MM.1S (cell line): Measurements from ENCODE around the gene ADGRE3.

Experiments
- DNase-seq: peaks from one replicate; pipeline ENCODE4 v3.0.0-alpha.2; 2015
- H2AFZ ChIP-seq: fragments of 300-600 bp; sonication (generic); 2 replicates; pipeline ENCODE4 v1.6.0; 2016; ENCODE audit warnings: antibody characterized with exemption, low read length
- H3F3A ChIP-seq: fragments of 300-600 bp; sonication (generic); 2 replicates; pipeline ENCODE4 v1.6.1; 2016; ENCODE audit warnings: mild to moderate bottlenecking, antibody characterized with exemption, low read length, moderate library complexity, mixed read lengths; ENCODE audit not compliant: insufficient read depth
- H3K27ac ChIP-seq: fragments of 300-600 bp; sonication (generic); 2 replicates; pipeline ENCODE4 v1.5.1; 2016; ENCODE audit warnings: mild to moderate bottlenecking, low read length
- H3K27me3 ChIP-seq: fragments of 300-600 bp; sonication (generic); replicated peaks from 2 replicates; pipeline ENCODE4 v1.6.0; 2016; ENCODE audit warnings: low read length; ENCODE audit not compliant: insufficient read depth
- H3K36me3 ChIP-seq: fragments of 300-600 bp; sonication (generic); replicated peaks from 2 replicates; pipeline ENCODE4 v1.6.1; 2016; ENCODE audit warnings: mild to moderate bottlenecking, low read length, mixed read lengths; ENCODE audit not compliant: insufficient read depth
- H3K4me1 ChIP-seq: fragments of 300-600 bp; sonication (generic); 2 replicates; pipeline ENCODE4 v1.6.1; 2016; ENCODE audit warnings: low read length, mixed read lengths
- H3K4me2 ChIP-seq: fragments of 300-600 bp; sonication (generic); 2 replicates; pipeline ENCODE4 v1.6.0; 2016; ENCODE audit warnings: low read depth, low read length
- H3K4me3 ChIP-seq: fragments of 300-600 bp; sonication (generic); 2 replicates; pipeline ENCODE4 v1.5.1; 2016; ENCODE audit warnings: low read length, mixed read lengths
- H3K79me2 ChIP-seq: fragments of 300-600 bp; sonication (generic); 2 replicates; pipeline ENCODE4 v1.6.1; 2016; ENCODE audit warnings: mixed run types, low read length, mixed read lengths
- H3K9ac ChIP-seq: fragments of 300-600 bp; sonication (generic); 2 replicates; pipeline ENCODE4 v1.6.1; 2016; ENCODE audit warnings: low read length, mixed read lengths
- H3K9me2 ChIP-seq: fragments of 300-600 bp; sonication (generic); replicated peaks from 2 replicates; pipeline ENCODE4 v1.6.1; 2016; ENCODE audit warnings: mild to moderate bottlenecking, low read length, mixed read lengths; ENCODE audit not compliant: insufficient read depth
- H3K9me3 ChIP-seq: fragments of 300-600 bp; sonication (generic); replicated peaks from 2 replicates; pipeline ENCODE4 v1.6.1; 2016; ENCODE audit warnings: mild to moderate bottlenecking, low read length, mixed read lengths; ENCODE audit not compliant: insufficient read depth
- H4K20me1 ChIP-seq: fragments of 300-600 bp; sonication (generic); 2 replicates; pipeline ENCODE4 v1.6.1; 2016; ENCODE audit warnings: mild to moderate bottlenecking, low read length, moderate library complexity, mixed read lengths; ENCODE audit not compliant: insufficient read depth
- CTCF ChIP-seq: fragments of 300-600 bp; sonication (generic); IDR thresholded peaks from 2 replicates; pipeline ENCODE4 v1.5.1; 2016; ENCODE audit warnings: antibody characterized with exemption, low read length, mixed read lengths
- EZH2 ChIP-seq: fragments of 300-600 bp; sonication (generic); optimal IDR thresholded peaks from 2 replicates; pipeline ENCODE3; 2017; ENCODE audit warnings: low read depth, mild to moderate bottlenecking, antibody characterized with exemption, low read length, mixed read lengths
- EZH2phosphoT487 ChIP-seq: fragments of 300-600 bp; sonication (generic); IDR thresholded peaks from 2 replicates; pipeline ENCODE4 v1.6.1; 2018; ENCODE audit warnings: antibody characterized with exemption, low read length

ADGRE3 gene

GRCh38 chr19:14703833-14704232 is 29.2 kb upstream of the ADGRE3 start:
- no peak for DNase-seq
- no peaks in the 10 kb centered on the region for H3K36me3 ChIP-seq
- H3K79me2 ChIP-seq: no peaks in the 10 kb centered on the region

GRCh38 chr19:14700711-14701375 is 26.2 kb upstream of the ADGRE3 start:
- Histone ChIP-seq H3K4me3 (no peak overlapping the region), H3K36me3 (no peaks in the 10 kb centered on the region), H3K27ac (no peak overlapping the region)

More at GRCh38 chr19:14703833-14704232, 29.2 kb upstream of the ADGRE3 start:
- TF ChIP-seq EZH2: no peak
- TF ChIP-seq CTCF: no peak
- no peak for TF ChIP-seq EZH2phosphoT487
- H3K27ac ChIP-seq: no peak overlapping the region
- no peaks in the 10 kb centered on the region for H3K27me3 ChIP-seq
- no peaks in the 10 kb centered on the region for H4K20me1 ChIP-seq
- H3K4me1 ChIP-seq: no peaks in the 10 kb centered on the region
- H2AFZ ChIP-seq: no peak overlapping the region
- H3K4me3 ChIP-seq: no peak overlapping the region
- no peak overlapping the region for H3K4me2 ChIP-seq
- no peaks in the 10 kb centered on the region for H3K9me3 ChIP-seq
- no peak overlapping the region for H3K9ac ChIP-seq
- H3K9me2 ChIP-seq: no peaks in the 10 kb centered on the region
- H3F3A ChIP-seq: no peaks in the 10 kb centered on the region

GRCh38 chr19:14699641-14700040 is 25.0 kb upstream of the ADGRE3 start:
- no peaks in the 10 kb centered on the region for H3K9me2 ChIP-seq
- H3K9ac ChIP-seq: no peak overlapping the region
- no peaks in the 10 kb centered on the region for H3K36me3 ChIP-seq
- no peaks in the 10 kb centered on the region for H3K27me3 ChIP-seq
- no peak overlapping the region for H3K27ac ChIP-seq
- H3K9me3 ChIP-seq: no peaks in the 10 kb centered on the region
- no peaks in the 10 kb centered on the region for H3F3A ChIP-seq
- TF ChIP-seq EZH2: no peak
- no peak for TF ChIP-seq CTCF
- no peak for TF ChIP-seq EZH2phosphoT487
- no peaks in the 10 kb centered on the region for H3K79me2 ChIP-seq
- H4K20me1 ChIP-seq: no peaks in the 10 kb centered on the region
- no peak overlapping the region for H3K4me3 ChIP-seq
- no peaks in the 10 kb centered on the region for H3K4me1 ChIP-seq
- H2AFZ ChIP-seq: no peak overlapping the region
- no peak overlapping the region for H3K4me2 ChIP-seq
- no peak for DNase-seq

More at GRCh38 chr19:14700711-14701375, 26.2 kb upstream of the ADGRE3 start:
- H3K9me3 ChIP-seq: no peaks in the 10 kb centered on the region
- H3K79me2 ChIP-seq: no peaks in the 10 kb centered on the region
- H3K4me1 ChIP-seq: no peaks in the 10 kb centered on the region
- no peak overlapping the region for H3K4me2 ChIP-seq
- TF ChIP-seq EZH2phosphoT487 (no peak), EZH2 (no peak), CTCF (no peak)
- H3F3A ChIP-seq: no peaks in the 10 kb centered on the region
- no peak overlapping the region for H2AFZ ChIP-seq
- DNase-seq: no peak
- no peak overlapping the region for H3K9ac ChIP-seq
- H4K20me1 ChIP-seq: no peaks in the 10 kb centered on the region
- H3K9me2 ChIP-seq: no peaks in the 10 kb centered on the region
- no peaks in the 10 kb centered on the region for H3K27me3 ChIP-seq
